Measurements from ENCODE around the gene KRT1. TPM values are rescaled to one million over a fixed set of nuclear protein-coding genes. Genes with fewer than 3 reads are reported as not detected.

Gene KRT1
- total RNA-seq, 2 experiments from 2014 or later, result not detected

GRCh38 chr12:52691841-52692150 is 11.6 kb upstream of the KRT1 start:
- no peak for TF ChIP-seq EZH2phosphoT487 (IDR thresholded peaks at IDR 0.05; ENCODE audit: borderline replicate concordance, low read depth, low read length)
- no peak for TF ChIP-seq CTCF (conservative IDR thresholded peaks at IDR 0.05; ENCODE audit: low read length)
- Histone ChIP-seq H4K20me1 (ENCODE audit: insufficient read depth, low read length) (no peaks in the 10 kb centered on the region), H3K79me2 (ENCODE audit: insufficient read depth, low read depth, low read length) (no peaks in the 10 kb centered on the region), H3K4me2 (ENCODE audit: low read length) (no peak overlapping the region), H3K27ac (ENCODE audit: low read depth, low read length, poor library complexity, severe bottlenecking) (no peak overlapping the region), H3K9me2 (ENCODE audit: insufficient read depth, low read length) (no peaks in the 10 kb centered on the region), H3K4me3 (ENCODE audit: low read depth, low read length, poor library complexity, severe bottlenecking) (no peak overlapping the region), H2AFZ (ENCODE audit: low read length) (no peak overlapping the region), H3K4me1 (ENCODE audit: insufficient read depth, low read length, poor library complexity, severe bottlenecking) (no peaks in the 10 kb centered on the region), H3K36me3 (ENCODE audit: insufficient read depth, low read length) (no peaks in the 10 kb centered on the region), H3K9me3 (ENCODE audit: low read length) (no peaks in the 10 kb centered on the region)
- BruUV-seq (replicated peaks), result no TSS peak
- ChIA-PET POLR2A (no interaction called here), CTCF (ENCODE audit: unreplicated experiment) (interaction anchor here (1.6 kb wide), 1 partner anchor 179 kb away, joined by 3 read pairs; no protein-coding TSS in a partner anchor)
- intact Hi-C loops (cut with micrococcal nuclease; ENCODE audit: unreplicated experiment), result loop anchor here (1.0 kb wide), 1 partner anchor 188 kb away; no protein-coding TSS in a partner anchor
- no peak for DNase-seq (ENCODE audit: low spot score)

GRCh38 chr12:52691076-52691840 is 11.1 kb upstream of the KRT1 start:
- no peaks in the 10 kb centered on the region for H3K9me2 ChIP-seq (ENCODE audit: insufficient read depth, low read length)
- H3K4me2 ChIP-seq (ENCODE audit: low read length), result peak overlapping the region; percentile 43; the same call in 1 of the 2 replicates
- H3K9me3 ChIP-seq (ENCODE audit: low read length), result no peaks in the 10 kb centered on the region
- POLR2A ChIA-PET, result no interaction called here
- CTCF ChIA-PET (ENCODE audit: unreplicated experiment), result no interaction called here
- no peak for TF ChIP-seq EZH2phosphoT487 (IDR thresholded peaks at IDR 0.05; ENCODE audit: borderline replicate concordance, low read depth, low read length)
- no peak for TF ChIP-seq CTCF (conservative IDR thresholded peaks at IDR 0.05; ENCODE audit: low read length)
- no peak overlapping the region for H3K27ac ChIP-seq (ENCODE audit: low read depth, low read length, poor library complexity, severe bottlenecking)
- H4K20me1 ChIP-seq (ENCODE audit: insufficient read depth, low read length), result no peaks in the 10 kb centered on the region
- H3K4me3 ChIP-seq (ENCODE audit: low read depth, low read length, poor library complexity, severe bottlenecking), result no peak overlapping the region
- H3K36me3 ChIP-seq (ENCODE audit: insufficient read depth, low read length), result no peaks in the 10 kb centered on the region
- DNase-seq (ENCODE audit: low spot score), result peak; percentile 4
- BruUV-seq (replicated peaks), result no TSS peak
- no peak overlapping the region for H2AFZ ChIP-seq (ENCODE audit: low read length)
- intact Hi-C loops (cut with micrococcal nuclease; ENCODE audit: unreplicated experiment), result no loop called here
- H3K79me2 ChIP-seq (ENCODE audit: insufficient read depth, low read depth, low read length), result no peaks in the 10 kb centered on the region
- no peaks in the 10 kb centered on the region for H3K4me1 ChIP-seq (ENCODE audit: insufficient read depth, low read length, poor library complexity, severe bottlenecking)

GRCh38 chr12:52690351-52691075 is 10.3 kb upstream of the KRT1 start:
- no peak overlapping the region for H3K4me3 ChIP-seq (ENCODE audit: low read depth, low read length, poor library complexity, severe bottlenecking)
- POLR2A ChIA-PET, result no interaction called here
- intact Hi-C loops (cut with micrococcal nuclease; ENCODE audit: unreplicated experiment), result no loop called here

More at GRCh38 chr12:52690351-52691075, 10.3 kb upstream of the KRT1 start:
- Histone ChIP-seq H3K9me2 (ENCODE audit: insufficient read depth, low read length) (no peaks in the 10 kb centered on the region), H3K4me1 (ENCODE audit: insufficient read depth, low read length, poor library complexity, severe bottlenecking) (no peaks in the 10 kb centered on the region), H3K27ac (ENCODE audit: low read depth, low read length, poor library complexity, severe bottlenecking) (no peak overlapping the region), H2AFZ (ENCODE audit: low read length) (no peak overlapping the region), H3K79me2 (ENCODE audit: insufficient read depth, low read depth, low read length) (no peaks in the 10 kb centered on the region), H3K4me2 (ENCODE audit: low read length) (peak overlapping the region; percentile 43; the same call in 1 of the 2 replicates), H4K20me1 (ENCODE audit: insufficient read depth, low read length) (no peaks in the 10 kb centered on the region), H3K36me3 (ENCODE audit: insufficient read depth, low read length) (no peaks in the 10 kb centered on the region), H3K9me3 (ENCODE audit: low read length) (no peaks in the 10 kb centered on the region)
- BruUV-seq (replicated peaks), result no TSS peak
- CTCF ChIA-PET (ENCODE audit: unreplicated experiment), result no interaction called here
- TF ChIP-seq CTCF (conservative IDR thresholded peaks at IDR 0.05; ENCODE audit: low read length) (no peak), EZH2phosphoT487 (IDR thresholded peaks at IDR 0.05; ENCODE audit: borderline replicate concordance, low read depth, low read length) (no peak)
- no peak for DNase-seq (ENCODE audit: low spot score)

Data from OCI-LY7 (cell line).